Fibroblast of the conjunctiva (primary cell): Measurements from ENCODE around the gene FEV.

Source experiments
- DNase-seq: peaks from one replicate; pipeline ENCODE4 v3.0.0-alpha.2; 2010; ENCODE audit warnings: low read depth

Gene FEV

DNA sequence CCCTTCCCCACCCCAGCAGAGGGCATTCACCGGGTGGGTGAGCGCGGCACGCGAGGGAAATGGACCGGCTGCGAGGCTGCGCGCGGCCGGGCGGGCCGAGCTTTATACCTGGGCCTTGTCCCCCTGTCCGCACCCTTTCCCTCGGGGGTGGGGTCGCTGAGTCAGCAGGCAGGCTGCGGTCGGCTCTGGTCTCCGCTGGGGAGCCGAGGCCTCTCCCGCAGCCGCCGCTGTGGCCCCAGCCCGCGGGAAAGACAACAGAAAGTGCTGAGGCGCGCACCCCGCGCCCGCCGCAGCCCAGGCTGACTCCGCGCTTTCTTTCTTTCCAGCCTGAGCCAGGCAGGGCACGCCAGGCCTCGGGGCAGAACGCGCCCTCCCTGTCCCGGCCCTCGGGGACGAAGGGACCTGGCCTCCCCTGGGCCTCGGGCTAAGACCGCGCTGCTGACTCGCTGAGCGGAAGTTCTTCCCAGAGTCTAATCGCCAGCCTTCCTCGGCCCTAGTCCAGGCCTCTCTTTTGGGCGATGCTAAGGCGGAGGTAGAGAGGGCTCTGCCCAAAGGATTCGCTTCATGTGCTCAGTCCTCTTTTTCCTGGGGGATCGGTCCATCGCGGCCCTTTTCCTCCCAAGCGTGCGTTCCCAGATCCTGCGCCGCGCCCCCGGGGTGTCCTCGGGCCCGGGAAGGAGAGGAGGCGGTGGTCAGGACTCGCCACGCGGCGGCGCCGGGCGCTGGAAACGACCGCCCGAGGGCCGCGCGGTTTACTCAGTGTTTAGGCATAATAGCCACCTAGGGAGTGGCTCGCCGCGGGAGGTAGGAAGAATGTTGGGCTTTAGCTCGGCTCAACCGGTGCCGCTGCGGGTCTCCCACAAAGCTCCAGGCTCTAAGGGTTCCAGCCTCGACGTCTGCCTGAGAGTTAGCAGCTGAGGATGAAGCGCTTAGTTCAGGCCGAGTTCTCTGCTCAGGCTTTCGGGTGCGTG is 8.6 kb upstream of the FEV start, which contains the start of gene CRYBA2:
Gene CRYBA2, minus strand, starts transcription at position 78 of the 971 bp plus-strand sequence. CDS start 246 bp downstream, outside the sequence.
- no peak for DNase-seq

DNA sequence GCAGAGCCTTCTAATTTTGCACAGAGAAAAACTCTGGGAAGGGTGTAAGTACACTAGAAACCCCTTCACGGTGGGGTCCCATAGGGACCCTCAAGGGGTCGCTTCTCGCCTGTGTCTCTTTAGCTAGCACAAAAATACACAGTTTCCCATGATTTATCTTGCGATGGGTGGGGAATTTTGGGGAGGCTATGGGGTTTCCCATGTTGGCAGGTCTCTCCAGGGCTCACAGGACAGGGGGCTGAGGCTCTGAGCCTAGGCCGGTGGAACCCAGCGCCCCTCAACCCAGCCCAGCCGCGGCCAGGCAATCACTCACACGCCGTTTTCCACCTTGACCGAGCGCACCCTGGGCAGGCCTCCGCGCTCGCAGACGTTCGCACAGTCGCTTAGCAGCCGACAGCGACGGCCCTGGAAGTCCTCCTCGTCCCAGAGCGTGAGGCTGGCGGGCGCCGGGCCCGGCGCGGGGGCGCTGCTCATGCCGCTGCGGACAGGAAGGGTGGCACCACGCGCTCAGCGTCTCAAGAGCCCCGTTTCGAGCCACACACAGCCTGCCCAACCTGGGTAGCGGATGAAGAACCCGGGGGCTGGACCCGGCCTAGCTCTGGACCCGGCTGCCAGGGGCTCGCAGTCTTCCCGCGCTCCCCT is 7.8 kb upstream of the FEV start:
- no peak for DNase-seq

DNA sequence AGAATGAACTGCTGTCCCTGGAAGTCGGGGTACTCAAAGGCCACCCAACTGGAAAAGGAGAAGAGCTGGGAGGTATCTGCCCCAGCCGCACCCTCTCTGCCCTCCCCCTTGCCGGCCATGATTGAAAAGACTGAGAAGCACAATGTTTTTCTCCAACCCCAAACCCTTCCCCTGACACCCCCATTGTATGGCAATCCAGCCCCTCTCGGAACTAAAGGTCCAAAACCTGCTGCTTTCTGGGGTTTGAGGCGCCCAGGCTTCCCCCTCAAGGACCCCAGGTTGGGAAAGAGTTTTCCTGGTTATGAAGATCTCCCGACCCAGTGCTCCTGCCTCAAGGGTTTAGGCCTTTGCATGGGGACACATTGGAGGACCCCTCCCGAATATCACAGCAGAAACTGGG is 7.2 kb upstream of the FEV start:
- no peak for DNase-seq

DNA sequence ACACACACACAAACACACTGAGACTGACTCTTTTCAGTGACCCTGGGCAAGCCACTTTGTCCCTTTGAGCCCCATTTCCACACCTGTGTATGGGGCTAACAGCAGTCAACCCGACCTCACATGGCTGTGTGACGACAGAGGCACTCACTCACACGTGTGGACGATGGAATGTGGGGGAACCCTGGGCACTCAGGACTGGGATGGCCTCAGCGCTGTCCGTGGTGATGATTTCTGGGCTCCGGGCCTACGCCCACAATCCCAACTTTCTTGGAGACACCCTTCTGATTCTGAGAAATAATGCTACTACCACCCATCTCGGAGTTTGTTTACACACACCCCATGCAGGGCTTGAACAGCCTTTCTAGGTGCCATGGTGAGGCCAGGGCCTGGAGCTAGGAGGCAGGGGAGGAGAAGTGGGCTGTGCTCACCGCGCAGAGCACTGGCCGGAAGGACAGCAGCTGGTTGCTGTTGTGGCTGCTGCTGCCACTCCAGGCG is 6.7 kb upstream of the FEV start:
- no peak for DNase-seq

GRCh38 chr2:218990612-218991011 is 5.6 kb upstream of the FEV start:
- DNase-seq: no peak

DNA sequence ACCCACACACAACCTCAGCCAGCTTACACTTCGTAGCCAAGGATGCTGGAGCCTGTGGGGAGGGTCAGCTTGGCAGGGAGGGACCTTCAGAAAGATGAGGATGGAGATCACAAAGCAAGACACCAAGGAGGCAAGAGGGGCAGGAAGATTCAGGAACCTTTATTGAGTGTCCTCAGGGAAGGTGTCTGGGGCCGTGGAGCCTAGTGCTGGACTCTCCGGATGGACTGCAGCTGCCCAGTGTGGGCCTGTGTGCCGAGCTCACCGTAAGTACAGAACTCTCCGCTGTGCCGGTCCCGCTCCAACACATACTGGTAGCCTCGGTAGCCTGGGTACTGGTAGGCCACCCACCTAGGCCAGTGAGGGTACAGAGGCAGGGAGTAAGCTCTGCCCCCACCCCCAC is 5.1 kb upstream of the FEV start:
- no peak for DNase-seq

DNA sequence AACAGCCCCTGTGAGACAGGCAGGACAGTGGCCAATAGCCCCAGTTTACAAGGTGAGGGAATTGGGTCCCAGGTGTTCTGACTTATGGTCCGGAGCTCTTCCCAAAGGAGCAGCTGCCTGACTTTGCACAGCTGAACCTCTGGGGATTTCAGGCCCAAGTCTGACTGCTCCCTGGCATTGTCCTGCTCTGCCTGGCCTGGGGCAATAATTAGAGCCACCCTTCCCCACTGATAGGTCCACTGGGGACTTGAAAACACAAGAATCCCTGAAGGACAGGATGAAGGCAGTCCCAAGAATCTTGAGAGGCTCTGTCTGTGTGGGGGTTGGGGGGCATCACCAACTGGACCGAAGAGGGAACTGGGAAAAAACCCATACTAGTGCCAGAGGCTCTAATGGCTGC is 3.7 kb upstream of the FEV start:
- no peak for DNase-seq

GRCh38 chr2:218988164-218988563 is 3.2 kb upstream of the FEV start:
- DNase-seq: no peak

GRCh38 chr2:218986148-218986761 is 1.3 kb upstream of the FEV start:
- DNase-seq: no peak

GRCh38 chr2:218985325-218986091 is 524 bp upstream of the FEV start:
- DNase-seq: no peak

GRCh38 chr2:218984239-218985020 is 554 bp downstream of the FEV start:
- DNase-seq: no peak

DNA sequence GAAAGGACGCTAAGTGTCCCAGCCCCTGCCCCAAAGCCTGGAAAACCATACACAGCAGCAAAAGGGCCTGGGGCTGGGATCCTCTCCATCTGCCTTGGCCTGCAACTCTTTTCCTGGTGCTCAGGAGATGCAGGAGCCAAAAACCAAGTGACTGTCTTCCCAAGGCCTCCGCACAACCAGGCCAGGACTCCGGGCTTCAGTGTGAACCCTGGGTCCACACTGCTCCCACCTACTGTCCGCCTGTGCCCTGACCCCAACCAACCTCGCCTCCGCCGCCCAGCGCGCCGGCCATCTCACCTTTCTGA is 1.1 kb downstream of the FEV start:
- DNase-seq: no peak

DNA sequence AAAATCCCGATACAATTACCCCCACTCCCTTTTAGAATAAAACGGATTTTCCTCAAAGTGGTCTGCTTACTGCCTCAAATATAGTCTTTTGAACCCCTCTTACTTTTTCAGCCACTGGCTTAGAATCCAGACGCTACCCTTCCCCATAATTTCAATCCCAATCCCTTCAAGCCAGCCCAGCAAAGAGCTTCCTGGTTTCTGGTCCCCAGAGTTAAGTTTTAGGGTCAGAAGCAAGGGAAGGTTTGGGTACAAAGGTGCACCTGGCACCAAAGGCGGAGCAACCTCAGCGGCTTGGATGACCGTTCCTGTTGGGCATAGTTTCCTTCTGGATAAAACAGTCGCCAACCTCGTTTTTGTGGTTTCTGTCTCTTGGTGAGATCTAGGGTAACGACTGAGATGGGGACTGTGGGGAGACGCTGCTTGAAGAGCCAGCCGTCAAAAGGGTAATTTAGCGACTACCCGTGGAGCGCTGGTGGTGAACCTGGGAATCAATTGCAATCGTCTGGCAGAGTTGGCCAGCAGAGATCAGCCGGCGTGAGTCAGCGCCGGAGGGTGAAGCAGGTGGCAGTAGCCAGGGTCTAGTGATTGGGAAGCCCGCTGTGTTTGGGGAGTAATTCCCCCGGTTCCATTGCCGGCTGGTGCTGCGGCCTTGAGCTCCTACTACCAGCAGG is 1.6 kb downstream of the FEV start:
- DNase-seq: no peak

- no peak for DNase-seq
Observed at GRCh38 chr2:218982586-218983262, 2.3 kb downstream of the FEV start.

DNA sequence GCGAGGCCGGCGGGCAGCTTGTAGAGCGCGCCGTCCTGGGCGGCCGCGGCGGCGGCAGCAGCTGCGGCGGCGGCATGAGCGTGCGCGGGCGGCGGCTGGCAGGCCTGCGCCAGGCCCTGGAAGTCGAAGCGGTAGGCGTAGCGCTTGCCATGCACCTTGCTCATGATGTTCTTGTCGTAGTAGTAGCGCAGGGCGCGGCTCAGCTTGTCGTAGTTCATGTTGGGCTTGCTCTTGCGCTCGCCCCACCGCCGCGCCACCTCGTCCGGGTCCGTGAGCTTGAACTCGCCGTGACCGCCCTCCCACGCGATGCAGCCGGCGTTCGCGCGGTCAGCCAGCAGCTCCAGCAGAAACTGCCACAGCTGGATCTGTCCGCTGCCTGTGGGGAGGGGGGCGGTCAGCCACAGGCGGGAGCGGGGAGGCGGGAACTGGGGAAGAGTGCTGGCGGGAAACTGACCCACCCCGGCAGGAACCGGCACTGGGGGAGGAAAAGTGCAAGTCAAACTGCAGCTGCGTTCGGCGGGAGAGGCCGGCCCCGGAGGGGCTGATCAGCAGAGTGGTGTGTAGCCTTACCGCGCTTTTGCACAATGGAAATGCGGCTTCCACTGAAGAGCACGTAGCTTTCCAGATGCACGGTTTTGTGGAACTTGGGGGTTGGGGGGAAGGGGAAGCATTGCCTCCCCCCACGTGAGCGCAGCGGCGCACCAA is 3.0 kb downstream of the FEV start:
- DNase-seq: no peak

DNA sequence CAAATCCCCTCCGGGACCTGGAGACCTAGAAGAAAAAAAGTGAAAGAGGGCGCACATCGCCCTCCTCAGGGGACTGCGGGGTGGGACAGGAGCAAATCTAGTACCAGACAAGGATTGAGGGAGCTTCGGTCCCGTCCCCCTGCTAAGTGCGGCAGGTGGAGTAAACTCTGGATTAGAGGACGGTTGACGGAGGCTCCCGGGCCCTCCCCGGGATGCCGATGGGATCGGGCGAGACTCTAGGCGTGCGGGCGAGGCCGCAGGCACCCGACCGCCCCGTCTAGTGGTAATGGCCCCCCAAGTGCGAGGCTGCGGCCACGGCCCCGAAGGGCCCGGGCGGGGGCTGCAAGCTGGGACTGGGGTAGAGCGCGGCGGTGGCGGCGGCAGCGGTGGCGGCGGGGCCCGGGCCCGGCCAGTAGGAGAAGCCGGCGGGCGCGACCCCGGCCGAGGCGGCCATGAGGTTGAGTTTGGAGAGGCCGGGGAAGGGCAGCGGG is 3.5 kb downstream of the FEV start:
- no peak for DNase-seq

GRCh38 chr2:218980735-218981389 is 4.1 kb downstream of the FEV start:
- DNase-seq: no peak

GRCh38 chr2:218979846-218980734 is 4.9 kb downstream of the FEV start:
- DNase-seq: peak; percentile 33
